OCI-LY7 (cell line): ENCODE results near the gene LY6G5C. TPM values are rescaled to one million over a fixed set of nuclear protein-coding genes. Genes with fewer than 3 reads are reported as not detected.

ENCODE experiments used
- Bru-seq: library from RNA; stranded (reverse); fragments of 400-500 nt; gene quantifications from one replicate; lab custom pipeline; 2021; lab: Mats Ljungman, UMichigan
- BruChase-seq, 2 experiments: library from RNA; stranded (reverse); fragments of 400-500 nt; gene quantifications; one replicate each; lab custom pipeline; 2021; lab: Mats Ljungman, UMichigan
- BruUV-seq: library from RNA; stranded (reverse); fragments of 400-500 nt; replicated peaks from 2 replicates; lab custom pipeline; 2021; lab: Mats Ljungman, UMichigan
- CTCF ChIA-PET: fragments of 300-600 bp; sonication (Branson Sonifier 250); formaldehyde crosslinking; loops from one replicate; lab custom pipeline; 2022; ENCODE audit warnings: antibody characterized with exemption; ENCODE audit not compliant: unreplicated experiment; lab: Charles Lee
- POLR2A ChIA-PET: fragments of 300-600 bp; sonication (Branson Sonifier 250); formaldehyde crosslinking; loops from one replicate; lab custom pipeline; 2022; ENCODE audit warnings: antibody characterized with exemption; lab: Charles Lee
- DNase-seq: peaks from one replicate; pipeline ENCODE4 v3.0.0-alpha.2; 2015; ENCODE audit warnings: low spot score
- H2AFZ ChIP-seq: fragments of 200-600 bp; sonication (generic), shearing (Covaris generic); 2 replicates; pipeline ENCODE4 v1.6.1; 2014; ENCODE audit warnings: mild to moderate bottlenecking, antibody characterized with exemption, low read length, moderate library complexity
- H3K27ac ChIP-seq: fragments of 200-600 bp; sonication (generic); 2 replicates; pipeline ENCODE4 v1.5.1; 2014; ENCODE audit warnings: mixed run types, low read depth, mild to moderate bottlenecking, moderate library complexity, low read length, inconsistent platforms; ENCODE audit not compliant: poor library complexity, severe bottlenecking
- H3K36me3 ChIP-seq: fragments of 200-600 bp; sonication (generic); 2 replicates; pipeline ENCODE4 v1.6.1; 2014; ENCODE audit warnings: mild to moderate bottlenecking, antibody characterized with exemption, low read length, moderate library complexity, mixed read lengths; ENCODE audit not compliant: insufficient read depth
- H3K4me1 ChIP-seq: fragments of 200-600 bp; sonication (generic); 2 replicates; pipeline ENCODE4 v1.5.1; 2014; ENCODE audit warnings: mild to moderate bottlenecking, low read length; ENCODE audit not compliant: insufficient read depth, poor library complexity, severe bottlenecking
- H3K4me2 ChIP-seq: fragments of 200-600 bp; sonication (generic); 2 replicates; pipeline ENCODE4 v1.6.1; 2014; ENCODE audit warnings: mild to moderate bottlenecking, low read length
- H3K4me3 ChIP-seq: fragments of 200-600 bp; sonication (generic); 2 replicates; pipeline ENCODE4 v1.5.1; 2014; ENCODE audit warnings: mild to moderate bottlenecking, low read depth, low read length; ENCODE audit not compliant: poor library complexity, severe bottlenecking
- H3K79me2 ChIP-seq: fragments of 200-600 bp; sonication (generic); 2 replicates; pipeline ENCODE4 v1.6.1; 2016; ENCODE audit warnings: low read depth, mild to moderate bottlenecking, low read length, moderate library complexity, mixed read lengths; ENCODE audit not compliant: insufficient read depth
- H3K9me2 ChIP-seq: fragments of 200-600 bp; sonication (generic); 2 replicates; pipeline ENCODE4 v1.6.1; 2016; ENCODE audit warnings: mild to moderate bottlenecking, low read length, mixed read lengths; ENCODE audit not compliant: insufficient read depth
- H3K9me3 ChIP-seq: fragments of 200-600 bp; sonication (generic); 2 replicates; pipeline ENCODE4 v1.6.1; 2014; ENCODE audit warnings: mild to moderate bottlenecking, mixed run types, low read length, mixed read lengths
- H4K20me1 ChIP-seq: fragments of 200-600 bp; sonication (generic); 2 replicates; pipeline ENCODE4 v1.6.1; 2014; ENCODE audit warnings: mild to moderate bottlenecking, antibody characterized with exemption, low read length, moderate library complexity, mixed read lengths; ENCODE audit not compliant: insufficient read depth
- EZH2phosphoT487 ChIP-seq: fragments of 200-600 bp; sonication (generic); IDR thresholded peaks from 2 replicates; pipeline ENCODE4 v1.6.1; 2018; ENCODE audit warnings: low read depth, borderline replicate concordance, mild to moderate bottlenecking, mixed run types, antibody characterized with exemption, low read length, moderate library complexity, mixed read lengths
- intact Hi-C: fragments of 100-400 bp; cut with micrococcal nuclease; formaldehyde crosslinking; loops from one replicate; pipeline ENCODE4 v1.10.0; 2022; ENCODE audit not compliant: unreplicated experiment
- long read RNA-seq: library from polyadenylated mRNA; stranded (forward); transcript quantifications from one replicate; pipeline ENCODE4 v2.0.0, GENCODE V29; 2022
- total RNA-seq, 2 experiments: library from RNA; depleted of rRNA in 1 of 2; stranded (reverse); fragments of >200 nt in 1 of 2; shearing (Covaris generic) in 1 of 2; gene quantifications; 2 replicates each; pipeline ENCODE4 v1.2.3, GENCODE V29; 2014 to 2022
- TF ChIP-seq, protein P1 (sequence below): fragments of 200-600 bp; sonication (generic); conservative IDR thresholded peaks from 2 replicates; pipeline ENCODE4 v1.5.1; 2014; ENCODE audit warnings: mild to moderate bottlenecking, antibody characterized with exemption, low read length, moderate library complexity, mixed read lengths

Gene LY6G5C, protein sequence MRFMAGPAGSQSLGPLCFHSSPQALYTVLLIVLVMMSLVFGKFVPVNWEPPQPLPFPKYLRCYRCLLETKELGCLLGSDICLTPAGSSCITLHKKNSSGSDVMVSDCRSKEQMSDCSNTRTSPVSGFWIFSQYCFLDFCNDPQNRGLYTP
- total RNA-seq (2014; rRNA removed; shearing (Covaris generic)), result 1.6 and 1.8 TPM in 2 replicates
- total RNA-seq (2022), result 2.5 and 3.5 TPM in 2 replicates
- percentile 32 among the genes with signal in this experiment for Bru-seq, nascent RNA
- percentile 44 among the genes with signal in this experiment for BruChase-seq, experiment 1, labeled RNA remaining after a 6-hour chase
- percentile 42 among the genes with signal in this experiment for BruChase-seq, experiment 2, labeled RNA remaining after a 2-hour chase
- long read RNA-seq, partial matches to known transcripts, result 0 of 4 reads
- long read RNA-seq, other reads (novel, unspliced or antisense), result 1 of 4 reads

DNA sequence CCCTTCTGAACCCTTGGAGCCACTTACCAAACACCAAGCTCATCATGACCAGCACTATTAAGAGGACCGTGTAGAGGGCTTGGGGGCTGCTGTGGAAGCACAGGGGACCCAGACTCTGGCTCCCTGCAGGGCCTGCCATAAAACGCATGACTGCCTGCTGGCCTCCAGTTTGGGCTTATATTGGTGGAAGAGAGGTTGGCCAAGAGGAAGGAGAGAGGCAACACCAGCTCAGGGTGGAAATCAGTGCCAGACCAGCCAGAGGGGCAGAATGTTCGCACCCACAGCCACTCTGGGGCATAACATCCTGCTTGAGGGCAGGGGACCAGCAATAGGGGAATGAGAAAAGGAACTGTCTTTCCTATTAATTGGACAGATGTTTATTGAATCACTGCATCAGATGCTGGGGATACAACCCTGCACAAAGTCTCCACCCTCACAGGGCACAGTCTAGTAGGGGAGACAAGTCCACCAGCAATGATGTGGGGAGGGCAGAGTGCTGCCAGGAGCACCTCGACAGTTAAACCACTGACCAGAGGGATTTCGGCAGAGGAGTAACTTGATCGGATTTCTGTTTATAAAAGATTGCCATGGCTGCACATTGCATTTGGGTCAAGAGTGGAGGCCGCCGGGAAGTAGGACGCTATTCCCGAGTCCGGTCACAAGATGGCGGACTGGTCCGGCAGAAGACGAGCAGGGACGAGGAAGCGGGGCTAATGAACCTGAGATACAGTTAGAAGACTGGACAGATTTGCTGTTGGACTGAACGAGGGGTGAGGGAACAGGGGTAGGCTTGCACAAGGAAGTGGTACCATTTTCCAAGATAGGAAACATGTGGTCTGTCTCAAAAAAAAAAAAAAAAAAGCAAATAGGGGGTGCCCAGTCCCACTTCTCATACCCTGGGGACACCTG, at the start of gene LY6G5C:
TSS of gene LY6G5C (minus strand) at position 842 of the 909 bp plus-strand sequence. CDS start at position 148, 694 bp downstream.
- H3K4me3 ChIP-seq, result peak within 1 kb of the TSS; percentile 18
- intact Hi-C loops, result loop anchor here (1.0 to 10.0 kb wide), 7 partner anchors 46 to 456 kb away; partner anchors contain the start of gene EHMT2
- no peak within 1 kb of the TSS for H3K27ac ChIP-seq
- no peaks in the 10 kb centered on the region for H3K79me2 ChIP-seq
- no peaks in the 10 kb centered on the region for H4K20me1 ChIP-seq
- no peaks in the 10 kb centered on the region for H3K9me3 ChIP-seq
- DNase-seq, result peak; percentile 74
- POLR2A ChIA-PET, result interaction anchor here (1.0 kb wide), 1 partner anchor 58 kb away, joined by 3 read pairs; no protein-coding TSS in a partner anchor
- BruUV-seq, result no TSS peak
- H2AFZ ChIP-seq, result peak within 1 kb of the TSS; percentile 33; the same call in 1 of the 2 replicates
- CTCF ChIA-PET, result no interaction called here
- H3K4me1 ChIP-seq, result peaks cover 30% of the 10 kb centered on the region
- TF ChIP-seq, protein P1, sequence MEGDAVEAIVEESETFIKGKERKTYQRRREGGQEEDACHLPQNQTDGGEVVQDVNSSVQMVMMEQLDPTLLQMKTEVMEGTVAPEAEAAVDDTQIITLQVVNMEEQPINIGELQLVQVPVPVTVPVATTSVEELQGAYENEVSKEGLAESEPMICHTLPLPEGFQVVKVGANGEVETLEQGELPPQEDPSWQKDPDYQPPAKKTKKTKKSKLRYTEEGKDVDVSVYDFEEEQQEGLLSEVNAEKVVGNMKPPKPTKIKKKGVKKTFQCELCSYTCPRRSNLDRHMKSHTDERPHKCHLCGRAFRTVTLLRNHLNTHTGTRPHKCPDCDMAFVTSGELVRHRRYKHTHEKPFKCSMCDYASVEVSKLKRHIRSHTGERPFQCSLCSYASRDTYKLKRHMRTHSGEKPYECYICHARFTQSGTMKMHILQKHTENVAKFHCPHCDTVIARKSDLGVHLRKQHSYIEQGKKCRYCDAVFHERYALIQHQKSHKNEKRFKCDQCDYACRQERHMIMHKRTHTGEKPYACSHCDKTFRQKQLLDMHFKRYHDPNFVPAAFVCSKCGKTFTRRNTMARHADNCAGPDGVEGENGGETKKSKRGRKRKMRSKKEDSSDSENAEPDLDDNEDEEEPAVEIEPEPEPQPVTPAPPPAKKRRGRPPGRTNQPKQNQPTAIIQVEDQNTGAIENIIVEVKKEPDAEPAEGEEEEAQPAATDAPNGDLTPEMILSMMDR, result peak; percentile 70
- no peak for TF ChIP-seq EZH2phosphoT487
- H3K4me2 ChIP-seq, result peak within 1 kb of the TSS; percentile 56
- no peaks in the 10 kb centered on the region for H3K36me3 ChIP-seq
- H3K9me2 ChIP-seq, result no peaks in the 10 kb centered on the region

DNA sequence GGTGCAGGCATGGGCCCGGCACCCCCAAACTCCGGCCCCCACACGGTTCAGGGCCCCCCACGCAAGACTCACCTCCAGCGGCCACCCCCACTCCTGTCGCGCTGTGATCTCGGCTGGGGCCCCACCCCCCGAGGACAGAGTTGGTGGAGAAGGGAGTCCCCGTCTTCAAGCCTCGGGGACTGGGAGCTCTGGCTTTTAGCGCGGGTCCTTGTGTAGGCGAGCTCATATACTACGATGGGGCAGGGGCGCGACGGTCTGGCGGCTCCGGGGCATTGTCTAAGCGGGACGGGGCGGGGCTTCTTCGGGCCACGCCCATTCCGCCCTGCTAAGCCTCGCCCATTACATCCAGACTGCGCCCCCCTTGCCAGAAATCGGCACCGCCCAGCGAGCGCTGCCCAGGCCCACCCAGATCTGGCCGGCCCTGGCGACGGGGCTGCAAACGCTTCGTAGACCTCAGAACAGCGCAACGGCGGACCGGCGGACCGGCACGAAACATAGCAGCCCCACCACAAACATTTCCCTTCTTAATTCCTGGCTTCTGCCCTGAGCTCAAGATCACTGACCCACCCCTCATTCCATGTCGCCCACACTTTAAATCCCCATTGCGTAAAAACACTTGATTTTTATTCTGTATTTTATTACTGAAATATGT, 49.2 kb upstream of the LY6G5C start:
- Histone ChIP-seq H3K4me2 (peak overlapping the region; percentile 83), H3K4me3 (peak overlapping the region; percentile 66), H3K9me2 (no peaks in the 10 kb centered on the region), H3K4me1 (peaks cover 57% of the 10 kb centered on the region), H4K20me1 (0 out of 2 replicates have a peak, but pooled peaks cover 8% of the 10 kb centered on the region), H3K36me3 (peaks cover 67% of the 10 kb centered on the region), H3K79me2 (peaks cover 15% of the 10 kb centered on the region; the same call in 1 of the 2 replicates), H2AFZ (no peak overlapping the region), H3K27ac (peak overlapping the region; percentile 2), H3K9me3 (no peaks in the 10 kb centered on the region)
- BruUV-seq, result no TSS peak
- TF ChIP-seq, protein P1, result 0 out of 2 replicates have a peak, but pooled peaks have one; percentile 29
- TF ChIP-seq EZH2phosphoT487, result no peak
- ChIA-PET CTCF (interaction anchor here (1.8 kb wide), 1 partner anchor 9 kb away, joined by 5 read pairs; no protein-coding TSS in a partner anchor), POLR2A (interaction anchor here (0.5 to 2.2 kb wide), 4 partner anchors 10 to 168 kb away, joined by 3 to 19 read pairs (median 3); partner anchors contain the start of gene MSH5)
- intact Hi-C loops, result loop anchor here (1.0 kb wide), 3 partner anchors 8 to 100 kb away; no protein-coding TSS in a partner anchor
- peak; percentile 82 for DNase-seq
